ES-I3 (cell line): ENCODE results near the gene HBG1.

Experiments
- H3K36me3 ChIP-seq: 2 replicates; pipeline ENCODE4 v1.6.1; 2013; ENCODE audit warnings: mild to moderate bottlenecking, low read length, control low read depth, moderate library complexity; ENCODE audit not compliant: insufficient read depth
- H3K4me1 ChIP-seq: 2 replicates; pipeline ENCODE4 v1.6.1; 2013; ENCODE audit warnings: mild to moderate bottlenecking, control low read depth, low read length; ENCODE audit not compliant: insufficient read depth
- H3K9ac ChIP-seq: 2 replicates; pipeline ENCODE4 v1.6.1; 2013; ENCODE audit warnings: low read depth, mild to moderate bottlenecking, low read length, moderate library complexity
- H3K9me3 ChIP-seq: 2 replicates; pipeline ENCODE4 v1.6.1; 2013; ENCODE audit warnings: mild to moderate bottlenecking, low read length, moderate library complexity; ENCODE audit not compliant: control insufficient read depth, insufficient read depth

The HBG1 gene

GRCh38 chr11:5232821-5233220 lies 16.8 kb downstream of the HBG1 start:
- Histone ChIP-seq H3K36me3 (no peaks in the 10 kb centered on the region), H3K9ac (no peak overlapping the region), H3K9me3 (no peaks in the 10 kb centered on the region), H3K4me1 (no peaks in the 10 kb centered on the region)

DNA sequence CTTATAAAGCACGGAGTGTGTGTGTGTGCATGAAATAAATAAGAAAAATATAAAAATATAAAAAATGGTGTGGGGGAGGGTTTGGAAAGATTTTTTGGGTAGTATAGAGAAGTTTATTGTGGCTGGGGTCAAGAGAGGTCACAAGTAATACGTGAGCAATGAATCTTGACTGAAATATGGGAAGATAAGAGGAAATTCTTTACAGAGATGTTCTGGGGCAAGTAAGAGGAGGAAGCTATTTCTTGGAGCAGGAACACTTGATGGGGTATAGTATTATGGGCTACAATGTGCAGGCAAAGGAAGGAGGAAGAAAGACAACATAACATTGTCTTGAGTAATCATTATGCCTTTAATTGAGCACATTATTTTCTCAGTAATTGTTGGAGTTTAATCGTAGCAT lies 17.5 kb downstream of the HBG1 start:
- Histone ChIP-seq H3K9ac (no peak overlapping the region), H3K9me3 (no peaks in the 10 kb centered on the region), H3K4me1 (no peaks in the 10 kb centered on the region), H3K36me3 (no peaks in the 10 kb centered on the region)

GRCh38 chr11:5231111-5231510 lies 18.5 kb downstream of the HBG1 start:
- Histone ChIP-seq H3K4me1 (no peaks in the 10 kb centered on the region), H3K9ac (no peak overlapping the region), H3K9me3 (no peaks in the 10 kb centered on the region), H3K36me3 (no peaks in the 10 kb centered on the region)

DNA sequence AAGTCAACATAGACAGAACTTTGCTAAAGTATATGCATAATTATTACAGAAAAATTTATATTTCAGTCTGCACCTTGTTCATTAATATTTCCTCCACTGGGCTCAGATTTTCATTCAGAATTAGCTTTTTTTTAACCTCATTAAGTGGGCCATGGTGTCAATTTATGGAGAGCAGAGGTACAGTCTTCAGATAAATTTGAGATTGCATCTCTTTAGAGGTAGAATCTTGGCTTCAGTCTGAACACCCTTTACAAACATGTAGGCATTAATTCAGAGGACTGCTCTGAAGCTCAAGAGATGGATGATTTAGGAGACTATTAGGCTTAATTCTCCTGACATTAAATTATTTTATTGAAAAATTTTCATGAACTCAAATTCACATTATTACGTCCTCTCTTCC lies 19.4 kb downstream of the HBG1 start:
- Histone ChIP-seq H3K9ac (no peak overlapping the region), H3K9me3 (no peaks in the 10 kb centered on the region), H3K36me3 (no peaks in the 10 kb centered on the region), H3K4me1 (no peaks in the 10 kb centered on the region)

- no peaks in the 10 kb centered on the region for H3K4me1 ChIP-seq
Observed at GRCh38 chr11:5229796-5230195, 19.9 kb downstream of the HBG1 start.

GRCh38 chr11:5229356-5229755 lies 20.3 kb downstream of the HBG1 start:
- H3K9me3 ChIP-seq, result no peaks in the 10 kb centered on the region
- H3K9ac ChIP-seq, result no peak overlapping the region
- H3K4me1 ChIP-seq, result no peaks in the 10 kb centered on the region
- no peaks in the 10 kb centered on the region for H3K36me3 ChIP-seq

More at GRCh38 chr11:5229796-5230195, 19.9 kb downstream of the HBG1 start:
- H3K36me3 ChIP-seq, result no peaks in the 10 kb centered on the region
- H3K9ac ChIP-seq, result no peak overlapping the region
- H3K9me3 ChIP-seq, result no peaks in the 10 kb centered on the region

DNA sequence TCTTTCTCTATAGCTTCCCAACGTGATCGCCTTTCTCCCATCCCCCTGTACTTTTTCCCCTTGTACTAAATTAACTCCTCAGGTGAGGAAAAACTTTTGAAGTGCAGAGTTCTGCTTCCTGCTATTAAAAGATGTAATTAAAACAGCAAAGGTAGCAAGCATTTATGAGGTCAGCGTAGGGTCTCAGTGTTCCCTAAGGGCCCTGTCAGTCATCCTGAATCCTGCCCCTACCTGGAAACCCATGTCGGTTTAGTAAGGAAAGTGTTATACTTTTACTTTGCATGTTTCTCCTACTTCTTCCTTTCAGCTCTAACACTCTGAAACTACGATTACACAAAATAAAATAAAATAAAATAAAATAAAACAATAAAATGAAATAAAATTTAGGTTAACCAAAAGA lies 21.5 kb downstream of the HBG1 start:
- H3K9ac ChIP-seq, result no peak overlapping the region
- no peaks in the 10 kb centered on the region for H3K9me3 ChIP-seq
- H3K4me1 ChIP-seq, result no peaks in the 10 kb centered on the region
- H3K36me3 ChIP-seq, result no peaks in the 10 kb centered on the region

- H3K9ac ChIP-seq, result no peak overlapping the region
Observed at GRCh38 chr11:5227681-5228080, 22.0 kb downstream of the HBG1 start.

GRCh38 chr11:5226732-5227310 lies 22.8 kb downstream of the HBG1 start, which contains the start of gene HBB:
TSS of gene HBB (minus strand) at chr11:5227071. CDS start at chr11:5227021, 50 bp downstream.
- Histone ChIP-seq H3K9me3 (no peaks in the 10 kb centered on the region), H3K36me3 (no peaks in the 10 kb centered on the region), H3K4me1 (no peaks in the 10 kb centered on the region), H3K9ac (no peak within 1 kb of the TSS)

More at GRCh38 chr11:5227681-5228080, 22.0 kb downstream of the HBG1 start:
- H3K4me1 ChIP-seq, result no peaks in the 10 kb centered on the region
- H3K36me3 ChIP-seq, result no peaks in the 10 kb centered on the region
- H3K9me3 ChIP-seq, result no peaks in the 10 kb centered on the region

DNA sequence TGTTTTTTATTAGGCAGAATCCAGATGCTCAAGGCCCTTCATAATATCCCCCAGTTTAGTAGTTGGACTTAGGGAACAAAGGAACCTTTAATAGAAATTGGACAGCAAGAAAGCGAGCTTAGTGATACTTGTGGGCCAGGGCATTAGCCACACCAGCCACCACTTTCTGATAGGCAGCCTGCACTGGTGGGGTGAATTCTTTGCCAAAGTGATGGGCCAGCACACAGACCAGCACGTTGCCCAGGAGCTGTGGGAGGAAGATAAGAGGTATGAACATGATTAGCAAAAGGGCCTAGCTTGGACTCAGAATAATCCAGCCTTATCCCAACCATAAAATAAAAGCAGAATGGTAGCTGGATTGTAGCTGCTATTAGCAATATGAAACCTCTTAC lies 24.2 kb downstream of the HBG1 start:
- Histone ChIP-seq H3K9ac (no peak overlapping the region), H3K36me3 (no peaks in the 10 kb centered on the region), H3K9me3 (no peaks in the 10 kb centered on the region; the same call in 1 of the 2 replicates), H3K4me1 (no peaks in the 10 kb centered on the region)

GRCh38 chr11:5224538-5225479 lies 24.8 kb downstream of the HBG1 start:
- no peaks in the 10 kb centered on the region; the same call in 1 of the 2 replicates for H3K9me3 ChIP-seq
- H3K36me3 ChIP-seq, result no peaks in the 10 kb centered on the region
- no peak overlapping the region for H3K9ac ChIP-seq
- H3K4me1 ChIP-seq, result no peaks in the 10 kb centered on the region

DNA sequence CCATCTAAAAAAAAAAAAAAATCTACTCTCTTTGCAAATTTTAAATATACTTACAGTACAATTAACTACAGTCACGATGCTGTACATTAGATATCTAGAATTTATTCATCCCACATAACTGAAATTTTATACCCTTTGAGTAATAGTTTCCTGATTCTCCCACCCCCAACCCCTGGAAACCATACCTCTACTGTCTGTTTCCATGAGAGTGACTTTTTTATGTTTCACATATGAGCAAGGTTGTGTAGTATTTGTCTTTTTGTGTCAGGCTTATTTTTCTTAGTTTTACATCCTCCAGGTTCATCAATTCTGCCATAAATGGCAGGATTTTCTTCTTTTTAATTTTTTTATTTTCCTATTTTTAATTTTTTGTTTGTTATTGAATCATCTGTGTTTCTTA lies 26.0 kb downstream of the HBG1 start:
- Histone ChIP-seq H3K9ac (no peak overlapping the region), H3K36me3 (no peaks in the 10 kb centered on the region), H3K4me1 (no peaks in the 10 kb centered on the region), H3K9me3 (no peaks in the 10 kb centered on the region; the same call in 1 of the 2 replicates)

- Histone ChIP-seq H3K36me3 (no peaks in the 10 kb centered on the region), H3K4me1 (no peaks in the 10 kb centered on the region), H3K9me3 (no peaks in the 10 kb centered on the region; the same call in 1 of the 2 replicates), H3K9ac (no peak overlapping the region)
Observed at GRCh38 chr11:5223146-5223545, 26.5 kb downstream of the HBG1 start.

DNA sequence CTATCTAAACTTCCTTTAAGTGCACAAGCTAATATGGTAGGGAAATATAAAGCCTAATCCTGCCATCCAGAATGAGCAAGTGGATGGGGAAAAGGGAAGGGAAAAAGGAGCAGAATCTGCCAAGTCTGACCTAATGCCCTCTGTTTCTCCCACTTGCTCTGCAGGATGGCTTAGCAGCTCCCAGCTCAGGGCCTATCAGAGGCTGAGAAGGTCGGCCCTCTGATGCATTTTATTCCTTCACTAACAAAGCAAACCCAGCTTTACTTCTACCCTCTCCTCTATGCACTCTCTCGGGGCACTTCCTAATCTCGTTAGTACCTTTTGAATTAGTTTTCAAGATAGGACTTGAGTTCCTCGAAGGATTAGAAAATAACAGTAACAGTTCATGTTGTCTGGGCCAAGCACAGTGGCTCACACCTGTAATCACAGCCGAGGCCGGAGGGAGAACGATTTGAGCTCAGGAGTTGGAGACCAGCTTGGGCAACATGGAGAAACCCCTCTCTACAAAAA lies 39.2 kb downstream of the HBG1 start:
- Histone ChIP-seq H3K9ac (no peak overlapping the region), H3K36me3 (no peaks in the 10 kb centered on the region), H3K9me3 (no peaks in the 10 kb centered on the region), H3K4me1 (peaks cover 3% of the 10 kb centered on the region; the same call in 1 of the 2 replicates)

DNA sequence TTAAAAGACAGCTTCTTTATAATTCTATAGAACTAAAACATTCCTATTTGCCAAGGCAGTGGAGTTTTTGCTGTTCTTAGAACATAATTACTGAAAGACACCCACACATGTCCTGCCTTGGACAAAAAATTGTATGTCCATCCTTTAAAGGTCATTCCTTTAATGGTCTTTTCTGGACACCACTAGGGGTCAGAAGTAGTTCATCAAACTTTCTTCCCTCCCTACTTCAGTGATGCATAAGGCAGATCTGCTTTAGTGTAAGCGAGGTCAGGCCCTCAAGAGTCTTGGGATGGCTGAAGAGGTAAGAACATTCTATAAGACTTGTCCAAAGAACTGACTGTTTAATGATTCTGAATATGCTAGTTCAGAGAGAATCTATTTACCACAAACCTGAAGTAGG lies 44.9 kb downstream of the HBG1 start:
- Histone ChIP-seq H3K9me3 (no peaks in the 10 kb centered on the region), H3K36me3 (no peaks in the 10 kb centered on the region), H3K9ac (no peak overlapping the region), H3K4me1 (peaks cover 3% of the 10 kb centered on the region; the same call in 1 of the 2 replicates)
